SK-N-SH treated with all-trans-retinoic acid at 6 μM for 48 hours (cell line): ENCODE results near the gene ZBTB7C.

ENCODE experiments used
- ATAC-seq: fragments of 200-7000 bp; cut with Tn5 transposase; 3 replicates; pipeline ENCODE4 v1.9.1; 2020; ENCODE audit warnings: mild to moderate bottlenecking, moderate library complexity
- BACH2 ChIP-seq: fragments of 250-450 bp; sonication (Bioruptor Pico); IDR thresholded peaks from 2 replicates; pipeline ENCODE4 v1.9.0; 2021; ENCODE audit warnings: mild to moderate bottlenecking, borderline replicate concordance
- CSDC2 ChIP-seq: fragments of 250-450 bp; sonication (Bioruptor Pico); IDR thresholded peaks from 2 replicates; pipeline ENCODE4 v1.5.0; 2020; ENCODE audit warnings: mild to moderate bottlenecking, moderate library complexity
- ESRRG ChIP-seq: fragments of 250-450 bp; sonication (Bioruptor Pico); IDR thresholded peaks from 2 replicates; pipeline ENCODE4 v1.6.1; 2021; ENCODE audit warnings: mild to moderate bottlenecking
- GLIS3 ChIP-seq: fragments of 250-450 bp; sonication (Bioruptor Pico); IDR thresholded peaks from 2 replicates; pipeline ENCODE4 v1.5.0; 2020; ENCODE audit warnings: mild to moderate bottlenecking, moderate library complexity
- ISL1 ChIP-seq: fragments of 250-450 bp; sonication (Bioruptor Pico); IDR thresholded peaks from 2 replicates; pipeline ENCODE4 v2.1.2; 2022; ENCODE audit warnings: mild to moderate bottlenecking, moderate library complexity
- OSR1 ChIP-seq: fragments of 250-450 bp; sonication (Bioruptor Pico); IDR thresholded peaks from 2 replicates; pipeline ENCODE4 v1.8.0; 2022; ENCODE audit warnings: moderate library complexity, mild to moderate bottlenecking, inconsistent platforms
- PPARA ChIP-seq: fragments of 250-450 bp; sonication (Bioruptor Pico); IDR thresholded peaks from 2 replicates; pipeline ENCODE4 v1.5.0; 2020; ENCODE audit warnings: mild to moderate bottlenecking, borderline replicate concordance
- SNAI2 ChIP-seq: fragments of 250-450 bp; sonication (Bioruptor Pico); IDR thresholded peaks from 2 replicates; pipeline ENCODE4 v1.5.0; 2020; ENCODE audit warnings: mild to moderate bottlenecking, moderate library complexity
- TCF4 ChIP-seq: fragments of 250-450 bp; sonication (Bioruptor Pico); IDR thresholded peaks from 2 replicates; pipeline ENCODE4 v1.8.0; 2021; ENCODE audit warnings: mild to moderate bottlenecking, moderate library complexity, borderline replicate concordance
- TOX ChIP-seq: fragments of 250-450 bp; sonication (Bioruptor Pico); IDR thresholded peaks from 2 replicates; pipeline ENCODE4 v1.8.0; 2021; ENCODE audit warnings: mild to moderate bottlenecking, moderate library complexity, borderline replicate concordance
- ZFP3 ChIP-seq: fragments of 250-450 bp; sonication (Bioruptor Pico); IDR thresholded peaks from 2 replicates; pipeline ENCODE4 v1.5.0; 2020; ENCODE audit warnings: mild to moderate bottlenecking, moderate library complexity
- ZFP30 ChIP-seq: fragments of 450-650 bp; formaldehyde crosslinking; IDR thresholded peaks from 2 replicates; pipeline ENCODE4 v1.5.0; 2022; ENCODE audit warnings: mild to moderate bottlenecking, moderate library complexity
- ZNF565 ChIP-seq: fragments of 450-650 bp; formaldehyde crosslinking; conservative IDR thresholded peaks from 2 replicates; pipeline ENCODE4 v1.5.0; 2020; ENCODE audit warnings: low read depth, mild to moderate bottlenecking, moderate library complexity
- ZNF70 ChIP-seq: fragments of 450-650 bp; formaldehyde crosslinking; IDR thresholded peaks from 2 replicates; pipeline ENCODE4 v1.5.0; 2020; ENCODE audit warnings: mild to moderate bottlenecking, moderate library complexity
- TF ChIP-seq, protein P1 (sequence below): fragments of 250-450 bp; sonication (Bioruptor Pico); IDR thresholded peaks from 2 replicates; pipeline ENCODE4 v1.5.0; 2020; ENCODE audit warnings: mild to moderate bottlenecking, moderate library complexity
- TF ChIP-seq, protein P2 (sequence below): fragments of 250-450 bp; sonication (Bioruptor Pico); IDR thresholded peaks from 2 replicates; pipeline ENCODE4 v1.8.0; 2021; ENCODE audit warnings: low read depth, mild to moderate bottlenecking, moderate library complexity, borderline replicate concordance
- TF ChIP-seq, protein P3 (sequence below): fragments of 250-450 bp; sonication (Bioruptor Pico); IDR thresholded peaks from 2 replicates; pipeline ENCODE4 v1.8.0; 2020; ENCODE audit warnings: mild to moderate bottlenecking, moderate library complexity, borderline replicate concordance
- TF ChIP-seq, protein P4 (sequence below): fragments of 250-450 bp; sonication (Bioruptor Pico); IDR thresholded peaks from 2 replicates; pipeline ENCODE4 v1.5.1; 2020; ENCODE audit warnings: low read depth, mild to moderate bottlenecking, moderate library complexity
- TF ChIP-seq, protein P5 (sequence below): fragments of 250-450 bp; sonication (Bioruptor Pico); IDR thresholded peaks from 2 replicates; pipeline ENCODE4 v1.5.1; 2021; ENCODE audit warnings: mild to moderate bottlenecking, moderate library complexity

The ZBTB7C gene

DNA sequence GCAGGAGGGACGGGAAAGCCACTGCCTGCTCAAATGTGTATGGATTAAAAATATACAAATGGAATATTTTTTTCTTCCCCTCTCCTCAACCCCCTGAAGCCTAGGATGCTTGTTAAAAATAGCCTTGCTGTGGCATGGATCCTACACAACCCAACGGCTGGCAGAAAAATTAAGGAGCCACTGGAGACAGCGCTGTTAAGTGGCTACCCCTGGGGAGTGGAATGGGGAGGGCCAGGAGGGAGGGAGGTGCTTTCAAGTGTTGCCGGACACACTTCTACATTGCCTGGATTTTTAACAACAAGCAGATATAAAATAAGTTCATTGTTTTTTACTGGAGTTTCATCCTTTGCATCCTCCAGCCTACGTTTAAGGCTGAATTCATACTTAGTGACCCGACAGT is 66.6 kb downstream of the ZBTB7C start:
- TF ChIP-seq TCF4 (CRISPR knock-in tag) (no peak), ISL1 (CRISPR knock-in tag) (no peak), ZFP30 (no peak), ESRRG (CRISPR knock-in tag) (no peak), ZFP3 (CRISPR knock-in tag) (no peak), GLIS3 (CRISPR knock-in tag) (no peak), SNAI2 (CRISPR knock-in tag) (no peak)
- TF ChIP-seq, protein P1, sequence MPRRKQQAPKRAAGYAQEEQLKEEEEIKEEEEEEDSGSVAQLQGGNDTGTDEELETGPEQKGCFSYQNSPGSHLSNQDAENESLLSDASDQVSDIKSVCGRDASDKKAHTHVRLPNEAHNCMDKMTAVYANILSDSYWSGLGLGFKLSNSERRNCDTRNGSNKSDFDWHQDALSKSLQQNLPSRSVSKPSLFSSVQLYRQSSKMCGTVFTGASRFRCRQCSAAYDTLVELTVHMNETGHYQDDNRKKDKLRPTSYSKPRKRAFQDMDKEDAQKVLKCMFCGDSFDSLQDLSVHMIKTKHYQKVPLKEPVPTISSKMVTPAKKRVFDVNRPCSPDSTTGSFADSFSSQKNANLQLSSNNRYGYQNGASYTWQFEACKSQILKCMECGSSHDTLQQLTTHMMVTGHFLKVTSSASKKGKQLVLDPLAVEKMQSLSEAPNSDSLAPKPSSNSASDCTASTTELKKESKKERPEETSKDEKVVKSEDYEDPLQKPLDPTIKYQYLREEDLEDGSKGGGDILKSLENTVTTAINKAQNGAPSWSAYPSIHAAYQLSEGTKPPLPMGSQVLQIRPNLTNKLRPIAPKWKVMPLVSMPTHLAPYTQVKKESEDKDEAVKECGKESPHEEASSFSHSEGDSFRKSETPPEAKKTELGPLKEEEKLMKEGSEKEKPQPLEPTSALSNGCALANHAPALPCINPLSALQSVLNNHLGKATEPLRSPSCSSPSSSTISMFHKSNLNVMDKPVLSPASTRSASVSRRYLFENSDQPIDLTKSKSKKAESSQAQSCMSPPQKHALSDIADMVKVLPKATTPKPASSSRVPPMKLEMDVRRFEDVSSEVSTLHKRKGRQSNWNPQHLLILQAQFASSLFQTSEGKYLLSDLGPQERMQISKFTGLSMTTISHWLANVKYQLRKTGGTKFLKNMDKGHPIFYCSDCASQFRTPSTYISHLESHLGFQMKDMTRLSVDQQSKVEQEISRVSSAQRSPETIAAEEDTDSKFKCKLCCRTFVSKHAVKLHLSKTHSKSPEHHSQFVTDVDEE (CRISPR knock-in tag): no peak
- TF ChIP-seq, protein P2, sequence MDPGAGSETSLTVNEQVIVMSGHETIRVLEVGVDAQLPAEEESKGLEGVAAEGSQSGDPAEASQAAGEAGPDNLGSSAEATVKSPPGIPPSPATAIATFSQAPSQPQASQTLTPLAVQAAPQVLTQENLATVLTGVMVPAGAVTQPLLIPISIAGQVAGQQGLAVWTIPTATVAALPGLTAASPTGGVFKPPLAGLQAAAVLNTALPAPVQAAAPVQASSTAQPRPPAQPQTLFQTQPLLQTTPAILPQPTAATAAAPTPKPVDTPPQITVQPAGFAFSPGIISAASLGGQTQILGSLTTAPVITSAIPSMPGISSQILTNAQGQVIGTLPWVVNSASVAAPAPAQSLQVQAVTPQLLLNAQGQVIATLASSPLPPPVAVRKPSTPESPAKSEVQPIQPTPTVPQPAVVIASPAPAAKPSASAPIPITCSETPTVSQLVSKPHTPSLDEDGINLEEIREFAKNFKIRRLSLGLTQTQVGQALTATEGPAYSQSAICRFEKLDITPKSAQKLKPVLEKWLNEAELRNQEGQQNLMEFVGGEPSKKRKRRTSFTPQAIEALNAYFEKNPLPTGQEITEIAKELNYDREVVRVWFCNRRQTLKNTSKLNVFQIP: no peak
- TF ChIP-seq, protein P3, sequence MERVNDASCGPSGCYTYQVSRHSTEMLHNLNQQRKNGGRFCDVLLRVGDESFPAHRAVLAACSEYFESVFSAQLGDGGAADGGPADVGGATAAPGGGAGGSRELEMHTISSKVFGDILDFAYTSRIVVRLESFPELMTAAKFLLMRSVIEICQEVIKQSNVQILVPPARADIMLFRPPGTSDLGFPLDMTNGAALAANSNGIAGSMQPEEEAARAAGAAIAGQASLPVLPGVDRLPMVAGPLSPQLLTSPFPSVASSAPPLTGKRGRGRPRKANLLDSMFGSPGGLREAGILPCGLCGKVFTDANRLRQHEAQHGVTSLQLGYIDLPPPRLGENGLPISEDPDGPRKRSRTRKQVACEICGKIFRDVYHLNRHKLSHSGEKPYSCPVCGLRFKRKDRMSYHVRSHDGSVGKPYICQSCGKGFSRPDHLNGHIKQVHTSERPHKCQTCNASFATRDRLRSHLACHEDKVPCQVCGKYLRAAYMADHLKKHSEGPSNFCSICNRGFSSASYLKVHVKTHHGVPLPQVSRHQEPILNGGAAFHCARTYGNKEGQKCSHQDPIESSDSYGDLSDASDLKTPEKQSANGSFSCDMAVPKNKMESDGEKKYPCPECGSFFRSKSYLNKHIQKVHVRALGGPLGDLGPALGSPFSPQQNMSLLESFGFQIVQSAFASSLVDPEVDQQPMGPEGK (CRISPR knock-in tag): no peak
- no peak for ATAC-seq

DNA sequence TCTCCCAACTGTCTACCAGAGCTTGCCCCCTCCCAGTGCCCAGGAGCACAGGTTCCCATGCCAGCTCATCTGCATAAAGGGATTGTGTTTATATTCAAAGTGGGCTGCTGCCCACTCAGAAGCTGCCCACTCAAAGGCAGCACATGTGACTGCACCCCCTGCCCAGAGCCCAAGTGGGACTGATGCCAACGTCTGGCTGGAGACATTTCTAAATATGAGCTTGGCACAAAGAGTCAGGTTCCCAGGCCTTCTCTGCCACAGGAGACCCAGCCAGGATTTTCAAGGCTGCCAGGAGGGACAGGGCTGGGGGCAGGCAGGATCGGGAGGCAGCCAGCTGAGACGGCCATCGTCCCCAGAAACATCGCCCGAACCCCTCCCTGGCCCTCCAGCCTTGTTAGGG is 67.1 kb downstream of the ZBTB7C start:
- TF ChIP-seq ZFP3 (CRISPR knock-in tag): no peak
- no peak for ATAC-seq

DNA sequence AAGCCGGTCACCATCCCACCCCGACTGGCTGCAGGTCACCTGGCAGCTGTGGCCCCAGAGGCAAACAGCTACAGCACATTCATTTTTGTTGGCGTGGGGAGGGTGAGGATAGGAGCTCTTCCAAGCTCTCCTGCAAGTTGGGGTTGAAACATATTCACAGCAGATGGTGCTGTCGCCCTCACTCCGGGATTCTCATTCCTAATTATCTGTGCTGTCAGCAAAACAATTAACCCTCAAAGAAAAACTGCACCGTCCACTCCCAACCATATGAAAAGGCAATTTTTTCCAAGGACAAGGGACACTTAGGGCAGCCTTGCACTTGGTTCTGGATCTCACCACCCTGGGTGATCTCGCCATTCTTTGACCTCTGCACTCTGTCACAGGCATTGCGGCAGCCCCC is 68.6 kb downstream of the ZBTB7C start:
- no peak for TF ChIP-seq ZFP3 (CRISPR knock-in tag)
- TF ChIP-seq CSDC2 (CRISPR knock-in tag): no peak
- no peak for TF ChIP-seq BACH2 (CRISPR knock-in tag)
- no peak for TF ChIP-seq TCF4 (CRISPR knock-in tag)
- TF ChIP-seq, protein P1 (CRISPR knock-in tag): no peak
- no peak for TF ChIP-seq ZFP30
- TF ChIP-seq PPARA (CRISPR knock-in tag): no peak
- TF ChIP-seq ZNF565: no peak
- TF ChIP-seq, protein P3 (CRISPR knock-in tag): no peak
- TF ChIP-seq ISL1 (CRISPR knock-in tag): no peak
- TF ChIP-seq OSR1 (CRISPR knock-in tag): no peak
- TF ChIP-seq ESRRG (CRISPR knock-in tag): no peak
- no peak for TF ChIP-seq ZNF70
- ATAC-seq: no peak

DNA sequence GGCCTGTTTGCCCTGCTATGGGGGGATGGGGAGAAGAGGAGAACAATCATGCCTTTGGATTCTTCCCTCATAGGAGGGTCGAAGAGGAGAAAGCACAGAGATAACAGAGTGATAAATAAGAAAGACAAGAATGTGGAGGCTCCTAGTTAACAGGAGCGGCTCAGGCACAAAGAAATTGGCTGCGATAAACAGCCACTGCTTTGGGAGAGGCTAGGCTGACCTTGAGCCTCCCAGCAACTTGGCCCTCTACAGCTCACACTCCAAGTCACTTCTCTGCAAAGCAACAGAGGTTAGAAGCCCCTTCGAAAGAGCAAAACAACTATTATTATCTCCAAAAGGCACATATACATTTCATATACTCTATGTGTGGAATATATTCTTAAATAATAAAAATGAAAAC is 69.5 kb downstream of the ZBTB7C start:
- ATAC-seq: no peak
- TF ChIP-seq, protein P4, sequence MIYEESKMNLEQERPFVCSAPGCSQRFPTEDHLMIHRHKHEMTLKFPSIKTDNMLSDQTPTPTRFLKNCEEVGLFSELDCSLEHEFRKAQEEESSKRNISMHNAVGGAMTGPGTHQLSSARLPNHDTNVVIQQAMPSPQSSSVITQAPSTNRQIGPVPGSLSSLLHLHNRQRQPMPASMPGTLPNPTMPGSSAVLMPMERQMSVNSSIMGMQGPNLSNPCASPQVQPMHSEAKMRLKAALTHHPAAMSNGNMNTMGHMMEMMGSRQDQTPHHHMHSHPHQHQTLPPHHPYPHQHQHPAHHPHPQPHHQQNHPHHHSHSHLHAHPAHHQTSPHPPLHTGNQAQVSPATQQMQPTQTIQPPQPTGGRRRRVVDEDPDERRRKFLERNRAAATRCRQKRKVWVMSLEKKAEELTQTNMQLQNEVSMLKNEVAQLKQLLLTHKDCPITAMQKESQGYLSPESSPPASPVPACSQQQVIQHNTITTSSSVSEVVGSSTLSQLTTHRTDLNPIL (CRISPR knock-in tag): no peak
- TF ChIP-seq PPARA (CRISPR knock-in tag) (no peak), CSDC2 (CRISPR knock-in tag) (no peak), OSR1 (CRISPR knock-in tag) (no peak), ZFP30 (no peak), BACH2 (CRISPR knock-in tag) (no peak), TOX (no peak), SNAI2 (CRISPR knock-in tag) (no peak), ESRRG (CRISPR knock-in tag) (no peak)
- TF ChIP-seq, protein P3 (CRISPR knock-in tag): no peak
- TF ChIP-seq, protein P5, sequence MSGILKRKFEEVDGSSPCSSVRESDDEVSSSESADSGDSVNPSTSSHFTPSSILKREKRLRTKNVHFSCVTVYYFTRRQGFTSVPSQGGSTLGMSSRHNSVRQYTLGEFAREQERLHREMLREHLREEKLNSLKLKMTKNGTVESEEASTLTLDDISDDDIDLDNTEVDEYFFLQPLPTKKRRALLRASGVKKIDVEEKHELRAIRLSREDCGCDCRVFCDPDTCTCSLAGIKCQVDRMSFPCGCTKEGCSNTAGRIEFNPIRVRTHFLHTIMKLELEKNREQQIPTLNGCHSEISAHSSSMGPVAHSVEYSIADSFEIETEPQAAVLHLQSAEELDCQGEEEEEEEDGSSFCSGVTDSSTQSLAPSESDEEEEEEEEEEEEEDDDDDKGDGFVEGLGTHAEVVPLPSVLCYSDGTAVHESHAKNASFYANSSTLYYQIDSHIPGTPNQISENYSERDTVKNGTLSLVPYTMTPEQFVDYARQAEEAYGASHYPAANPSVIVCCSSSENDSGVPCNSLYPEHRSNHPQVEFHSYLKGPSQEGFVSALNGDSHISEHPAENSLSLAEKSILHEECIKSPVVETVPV (CRISPR knock-in tag): no peak
